Measurements from ENCODE around the gene ASAP3. TPM values are rescaled to one million over a fixed set of nuclear protein-coding genes. Genes with fewer than 3 reads are reported as not detected.
"Not testable (repeated sequence)": the region's sequence is repeated elsewhere in the genome, so short reads cannot be mapped to it uniquely, and the experiment has no call there.

Gene ASAP3
- total and polyA plus RNA-seq, 4 donors = 33.3 to 60.6 (median 38.1) TPM

GRCh38 chr1:23496490-23497181, 12.7 kb upstream of the ASAP3 start:
- Histone ChIP-seq H3K4me3 (ENCODE audit: low read depth, low read length) (no peak overlapping the region), H3K27me3 (ENCODE audit: control insufficient read depth, insufficient read depth, low read length) (no peaks in the 10 kb centered on the region), H3K9me3 (ENCODE audit: control insufficient read depth, insufficient read depth, low read length) (no peaks in the 10 kb centered on the region), H3K4me1 (ENCODE audit: control insufficient read depth, insufficient read depth, low read length) (no peaks in the 10 kb centered on the region), H3K27ac (ENCODE audit: low read depth, low read length) (no peak overlapping the region), H3K36me3 (ENCODE audit: control insufficient read depth, insufficient read depth, low read length) (no peaks in the 10 kb centered on the region)
- WGBS (ENCODE audit: insufficient coverage) = 91% methylated on average over 3 of the region's 7 CpGs
- DNase-seq (ENCODE audit: low read depth in 4 of 6, low spot score in 6 of 6) = no peak

- H3K4me1 ChIP-seq (ENCODE audit: control insufficient read depth, insufficient read depth, low read length); DNase-seq (ENCODE audit: low read depth in 4 of 6, low spot score in 6 of 6); H3K9me3 ChIP-seq (ENCODE audit: control insufficient read depth, insufficient read depth, low read length); H3K27me3 ChIP-seq (ENCODE audit: control insufficient read depth, insufficient read depth, low read length); H3K27ac ChIP-seq (ENCODE audit: low read depth, low read length); H3K4me3 ChIP-seq (ENCODE audit: low read depth, low read length); H3K36me3 ChIP-seq (ENCODE audit: control insufficient read depth, insufficient read depth, low read length): not testable (repeated sequence)
- WGBS (ENCODE audit: insufficient coverage) = 61% methylated on average over 3 of the region's 6 CpGs
Observed at GRCh38 chr1:23494836-23495235, 10.9 kb upstream of the ASAP3 start.

GRCh38 chr1:23492776-23493175, 8.8 kb upstream of the ASAP3 start:
- DNase-seq (ENCODE audit: low read depth in 4 of 6, low spot score in 6 of 6); H3K9me3 ChIP-seq (ENCODE audit: control insufficient read depth, insufficient read depth, low read length): not testable (repeated sequence)
- 93% methylated on average over 2 of the region's 6 CpGs for WGBS (ENCODE audit: insufficient coverage)

GRCh38 chr1:23492132-23492720, 8.2 kb upstream of the ASAP3 start:
- H3K27ac ChIP-seq (ENCODE audit: low read depth, low read length) = no peak overlapping the region
- H3K27me3 ChIP-seq (ENCODE audit: control insufficient read depth, insufficient read depth, low read length) = no peaks in the 10 kb centered on the region
- 80% methylated on average over 3 of the region's 3 CpGs for WGBS (ENCODE audit: insufficient coverage)
- no peaks in the 10 kb centered on the region for H3K9me3 ChIP-seq (ENCODE audit: control insufficient read depth, insufficient read depth, low read length)
- H3K36me3 ChIP-seq (ENCODE audit: control insufficient read depth, insufficient read depth, low read length) = no peaks in the 10 kb centered on the region
- H3K4me3 ChIP-seq (ENCODE audit: low read depth, low read length) = no peak overlapping the region
- no peak for DNase-seq (ENCODE audit: low read depth in 4 of 6, low spot score in 6 of 6)
- no peaks in the 10 kb centered on the region for H3K4me1 ChIP-seq (ENCODE audit: control insufficient read depth, insufficient read depth, low read length)

More at GRCh38 chr1:23492776-23493175, 8.8 kb upstream of the ASAP3 start:
- not testable (repeated sequence) for H3K4me1 ChIP-seq (ENCODE audit: control insufficient read depth, insufficient read depth, low read length); H3K36me3 ChIP-seq (ENCODE audit: control insufficient read depth, insufficient read depth, low read length); H3K4me3 ChIP-seq (ENCODE audit: low read depth, low read length); H3K27ac ChIP-seq (ENCODE audit: low read depth, low read length); H3K27me3 ChIP-seq (ENCODE audit: control insufficient read depth, insufficient read depth, low read length)

- Histone ChIP-seq H3K4me3 (ENCODE audit: low read depth, low read length) (no peak overlapping the region), H3K36me3 (ENCODE audit: control insufficient read depth, insufficient read depth, low read length) (no peaks in the 10 kb centered on the region), H3K27me3 (ENCODE audit: control insufficient read depth, insufficient read depth, low read length) (no peaks in the 10 kb centered on the region), H3K4me1 (ENCODE audit: control insufficient read depth, insufficient read depth, low read length) (peaks cover 1% of the 10 kb centered on the region), H3K27ac (ENCODE audit: low read depth, low read length) (no peak overlapping the region), H3K9me3 (ENCODE audit: control insufficient read depth, insufficient read depth, low read length) (no peaks in the 10 kb centered on the region)
- WGBS (ENCODE audit: insufficient coverage) = 42% methylated on average over 2 of the region's 5 CpGs
- no peak for DNase-seq (ENCODE audit: low read depth in 4 of 6, low spot score in 6 of 6)
Observed at GRCh38 chr1:23489842-23490241, 5.9 kb upstream of the ASAP3 start.

- 40% methylated on average over 1 of the region's 7 CpGs for WGBS (ENCODE audit: insufficient coverage)
- DNase-seq (ENCODE audit: low read depth in 4 of 6, low spot score in 6 of 6) = no peak
- peaks cover 3% of the 10 kb centered on the region for H3K27me3 ChIP-seq (ENCODE audit: control insufficient read depth, insufficient read depth, low read length)
- no peaks in the 10 kb centered on the region for H3K36me3 ChIP-seq (ENCODE audit: control insufficient read depth, insufficient read depth, low read length)
- H3K4me3 ChIP-seq (ENCODE audit: low read depth, low read length) = peak overlapping the region; percentile 58
- H3K27ac ChIP-seq (ENCODE audit: low read depth, low read length) = peak overlapping the region; percentile 89
- no peaks in the 10 kb centered on the region for H3K9me3 ChIP-seq (ENCODE audit: control insufficient read depth, insufficient read depth, low read length)
- peaks cover 28% of the 10 kb centered on the region for H3K4me1 ChIP-seq (ENCODE audit: control insufficient read depth, insufficient read depth, low read length)
Observed at GRCh38 chr1:23485002-23485332, 988 bp upstream of the ASAP3 start.

GRCh38 chr1:23484253-23485001, 448 bp upstream of the ASAP3 start:
- H3K4me3 ChIP-seq (ENCODE audit: low read depth, low read length) = peak overlapping the region; percentile 58
- DNase-seq (ENCODE audit: low read depth in 4 of 6, low spot score in 6 of 6) = peak in 5 of 6 donors; percentile 57 to 94 (median 81)
- no peaks in the 10 kb centered on the region for H3K9me3 ChIP-seq (ENCODE audit: control insufficient read depth, insufficient read depth, low read length)
- peaks cover 3% of the 10 kb centered on the region for H3K27me3 ChIP-seq (ENCODE audit: control insufficient read depth, insufficient read depth, low read length)
- no peaks in the 10 kb centered on the region for H3K36me3 ChIP-seq (ENCODE audit: control insufficient read depth, insufficient read depth, low read length)
- peaks cover 28% of the 10 kb centered on the region for H3K4me1 ChIP-seq (ENCODE audit: control insufficient read depth, insufficient read depth, low read length)
- WGBS (ENCODE audit: insufficient coverage) = 3% methylated on average over 36 of the region's 54 CpGs
- H3K27ac ChIP-seq (ENCODE audit: low read depth, low read length) = peak overlapping the region; percentile 89

- Histone ChIP-seq H3K27ac (ENCODE audit: low read depth, low read length) (peak overlapping the region; percentile 17), H3K36me3 (ENCODE audit: control insufficient read depth, insufficient read depth, low read length) (no peaks in the 10 kb centered on the region)
- WGBS (ENCODE audit: insufficient coverage) = 96% methylated on average over 3 of the region's 6 CpGs
Observed at GRCh38 chr1:23481904-23482303, 2.1 kb downstream of the ASAP3 start.

GRCh38 chr1:23481026-23481597, 2.9 kb downstream of the ASAP3 start:
- Histone ChIP-seq H3K36me3 (ENCODE audit: control insufficient read depth, insufficient read depth, low read length) (no peaks in the 10 kb centered on the region), H3K27me3 (ENCODE audit: control insufficient read depth, insufficient read depth, low read length) (peaks cover 3% of the 10 kb centered on the region), H3K27ac (ENCODE audit: low read depth, low read length) (no peak overlapping the region), H3K9me3 (ENCODE audit: control insufficient read depth, insufficient read depth, low read length) (no peaks in the 10 kb centered on the region), H3K4me1 (ENCODE audit: control insufficient read depth, insufficient read depth, low read length) (peaks cover 38% of the 10 kb centered on the region), H3K4me3 (ENCODE audit: low read depth, low read length) (no peak overlapping the region)
- WGBS (ENCODE audit: insufficient coverage) = 74% methylated on average over 4 of the region's 7 CpGs
- no peak for DNase-seq (ENCODE audit: low read depth in 4 of 6, low spot score in 6 of 6)

More at GRCh38 chr1:23481904-23482303, 2.1 kb downstream of the ASAP3 start:
- peaks cover 38% of the 10 kb centered on the region for H3K4me1 ChIP-seq (ENCODE audit: control insufficient read depth, insufficient read depth, low read length)
- no peak overlapping the region for H3K4me3 ChIP-seq (ENCODE audit: low read depth, low read length)
- H3K27me3 ChIP-seq (ENCODE audit: control insufficient read depth, insufficient read depth, low read length) = peaks cover 3% of the 10 kb centered on the region
- no peaks in the 10 kb centered on the region for H3K9me3 ChIP-seq (ENCODE audit: control insufficient read depth, insufficient read depth, low read length)
- no peak for DNase-seq (ENCODE audit: low read depth in 4 of 6, low spot score in 6 of 6)

All from spinal cord (tissue), 10 donors.